Measurements from ENCODE around the gene FBXL16. TPM values are rescaled to one million over a fixed set of nuclear protein-coding genes. Genes with fewer than 3 reads are reported as not detected.

The FBXL16 gene
- total and polyA plus RNA-seq, 9 of the 15 experiments (the other 6 are each of a cell fraction or from before 2014, with no cell fraction given), result 0.21 to 8.2 (median 1.7) TPM

GRCh38 chr16:674968-675883 lies 30.4 kb downstream of the FBXL16 start, which contains the start of gene RHBDL1 (continued):
- no peak for TF ChIP-seq HDAC3 (IDR thresholded peaks at IDR 0.05; ENCODE audit: borderline replicate concordance, partially characterized antibody)
- TF ChIP-seq L3MBTL2 (IDR thresholded peaks at IDR 0.05), result peak; percentile 42; the same call in 1 of the 2 replicates
- no peak for TF ChIP-seq ARID2 (IDR thresholded peaks at IDR 0.05)
- TF ChIP-seq HEY1 (CRISPR knock-in tag; IDR thresholded peaks at IDR 0.05; ENCODE audit: borderline replicate concordance), result no peak
- TF ChIP-seq DIDO1 (tag; IDR thresholded peaks at IDR 0.05; ENCODE audit: low read depth), result no peak
- TF ChIP-seq ZNF217 (CRISPR knock-in tag; IDR thresholded peaks at IDR 0.05), result no peak
- peak; percentile 88 for TF ChIP-seq TFAP4 (CRISPR knock-in tag; IDR thresholded peaks at IDR 0.05; ENCODE audit: borderline replicate concordance)
- TF ChIP-seq SMARCC2 (IDR thresholded peaks at IDR 0.05; ENCODE audit: low read depth), result no peak
- TF ChIP-seq, protein P1, sequence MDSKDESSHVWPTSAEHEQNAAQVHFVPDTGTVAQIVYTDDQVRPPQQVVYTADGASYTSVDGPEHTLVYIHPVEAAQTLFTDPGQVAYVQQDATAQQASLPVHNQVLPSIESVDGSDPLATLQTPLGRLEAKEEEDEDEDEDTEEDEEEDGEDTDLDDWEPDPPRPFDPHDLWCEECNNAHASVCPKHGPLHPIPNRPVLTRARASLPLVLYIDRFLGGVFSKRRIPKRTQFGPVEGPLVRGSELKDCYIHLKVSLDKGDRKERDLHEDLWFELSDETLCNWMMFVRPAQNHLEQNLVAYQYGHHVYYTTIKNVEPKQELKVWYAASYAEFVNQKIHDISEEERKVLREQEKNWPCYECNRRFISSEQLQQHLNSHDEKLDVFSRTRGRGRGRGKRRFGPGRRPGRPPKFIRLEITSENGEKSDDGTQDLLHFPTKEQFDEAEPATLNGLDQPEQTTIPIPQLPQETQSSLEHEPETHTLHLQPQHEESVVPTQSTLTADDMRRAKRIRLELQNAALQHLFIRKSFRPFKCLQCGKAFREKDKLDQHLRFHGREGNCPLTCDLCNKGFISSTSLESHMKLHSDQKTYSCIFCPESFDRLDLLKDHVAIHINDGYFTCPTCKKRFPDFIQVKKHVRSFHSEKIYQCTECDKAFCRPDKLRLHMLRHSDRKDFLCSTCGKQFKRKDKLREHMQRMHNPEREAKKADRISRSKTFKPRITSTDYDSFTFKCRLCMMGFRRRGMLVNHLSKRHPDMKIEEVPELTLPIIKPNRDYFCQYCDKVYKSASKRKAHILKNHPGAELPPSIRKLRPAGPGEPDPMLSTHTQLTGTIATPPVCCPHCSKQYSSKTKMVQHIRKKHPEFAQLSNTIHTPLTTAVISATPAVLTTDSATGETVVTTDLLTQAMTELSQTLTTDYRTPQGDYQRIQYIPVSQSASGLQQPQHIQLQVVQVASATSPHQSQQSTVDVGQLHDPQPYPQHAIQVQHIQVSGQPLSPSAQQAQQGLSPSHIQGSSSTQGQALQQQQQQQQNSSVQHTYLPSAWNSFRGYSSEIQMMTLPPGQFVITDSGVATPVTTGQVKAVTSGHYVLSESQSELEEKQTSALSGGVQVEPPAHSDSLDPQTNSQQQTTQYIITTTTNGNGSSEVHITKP (IDR thresholded peaks at IDR 0.05; ENCODE audit: partially characterized antibody), result no peak
- TF ChIP-seq ZNF280B (CRISPR knock-in tag; IDR thresholded peaks at IDR 0.05), result no peak
- TF ChIP-seq CCNT2 (IDR thresholded peaks at IDR 0.05; ENCODE audit: borderline replicate concordance, extremely low read depth, insufficient read length, low read depth, low read length), result no peak
- TF ChIP-seq ARNT (IDR thresholded peaks at IDR 0.05), result 0 out of 4 replicates have a peak, but pooled peaks of 1 of the 2 experiments have one; percentile 36
- no peak for TF ChIP-seq NELFE (IDR thresholded peaks at IDR 0.05; ENCODE audit: insufficient read depth, insufficient read length)
- no peak for TF ChIP-seq NFYB (IDR thresholded peaks at IDR 0.05; ENCODE audit: extremely low read depth, insufficient read length)
- TF ChIP-seq GABPB1 (CRISPR knock-in tag; IDR thresholded peaks at IDR 0.05), result peak; percentile 45; the same call in 1 of the 2 replicates
- TF ChIP-seq ZNF561 (CRISPR knock-in tag; conservative IDR thresholded peaks at IDR 0.05), result no peak
- TF ChIP-seq, protein P2, sequence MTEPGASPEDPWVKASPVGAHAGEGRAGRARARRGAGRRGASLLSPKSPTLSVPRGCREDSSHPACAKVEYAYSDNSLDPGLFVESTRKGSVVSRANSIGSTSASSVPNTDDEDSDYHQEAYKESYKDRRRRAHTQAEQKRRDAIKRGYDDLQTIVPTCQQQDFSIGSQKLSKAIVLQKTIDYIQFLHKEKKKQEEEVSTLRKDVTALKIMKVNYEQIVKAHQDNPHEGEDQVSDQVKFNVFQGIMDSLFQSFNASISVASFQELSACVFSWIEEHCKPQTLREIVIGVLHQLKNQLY (CRISPR knock-in tag; conservative IDR thresholded peaks at IDR 0.05), result no peak
- TF ChIP-seq ZNF583 (CRISPR knock-in tag; IDR thresholded peaks at IDR 0.05), result no peak
- TF ChIP-seq SAFB (IDR thresholded peaks at IDR 0.05; ENCODE audit: borderline replicate concordance, low read depth, low read length), result peak; percentile 98
- TF ChIP-seq POLR2A (conservative IDR thresholded peaks at IDR 0.05), result peak; percentile 77
- no peak for TF ChIP-seq ZNF239 (CRISPR knock-in tag; IDR thresholded peaks at IDR 0.05)

Data from K562 (cell line).